Tibial nerve (tissue), 4 donors: ENCODE data around the gene RABGGTB. TPM values are rescaled to one million over a fixed set of nuclear protein-coding genes. Genes with fewer than 3 reads are reported as not detected.
"Not testable (repeated sequence)": the region's sequence is repeated elsewhere in the genome, so short reads cannot be mapped to it uniquely, and the experiment has no call there.

ENCODE experiments used
- DNase-seq, 2 donors: peaks; one replicate each; pipeline ENCODE4 v3.0.0-alpha.2; 2019; ENCODE audit warnings: low spot score in 2 of 2
- H3K27ac ChIP-seq, 4 donors: fragments of 200-600 bp; sonication (generic) in 3 of 4; one replicate each; pipeline ENCODE4 v1.5.1; 2017 to 2019; ENCODE audit warnings: mild to moderate bottlenecking in 1 of 4
- H3K27me3 ChIP-seq, 2 donors: fragments of 200-600 bp; sonication (generic) in 1 of 2; one replicate each; pipeline versions ENCODE4 v1.5.1 to v1.6.0; 2017 to 2019
- H3K36me3 ChIP-seq, 3 donors: fragments of 200-600 bp; sonication (generic); one replicate each; pipeline ENCODE4 v1.5.1; 2018 to 2019
- H3K4me1 ChIP-seq, 4 donors: fragments of 200-600 bp; sonication (generic) in 3 of 4; one replicate each; pipeline ENCODE4 v1.5.1; 2017 to 2019
- H3K4me3 ChIP-seq, 4 donors: fragments of 200-600 bp; sonication (generic) in 3 of 4; one replicate each; pipeline ENCODE4 v1.5.1; 2017 to 2019; ENCODE audit warnings: mild to moderate bottlenecking in 1 of 4, moderate library complexity in 1 of 4
- H3K9me3 ChIP-seq, 4 donors: fragments of 200-600 bp; sonication (generic) in 3 of 4; one replicate each; pipeline ENCODE4 v1.5.1; 2017 to 2019
- EP300 ChIP-seq, 2 donors: sonication (generic); formaldehyde crosslinking; IDR thresholded peaks; one replicate each; pipeline ENCODE4 v1.6.1; 2017; ENCODE audit warnings: antibody characterized with exemption in 2 of 2, mild to moderate bottlenecking in 1 of 2
- POLR2A ChIP-seq, 2 donors: fragments of 450-650 bp; IDR thresholded peaks; one replicate each; pipeline ENCODE4 v1.6.1; 2017; ENCODE audit warnings: antibody characterized with exemption in 2 of 2, mild to moderate bottlenecking in 2 of 2, moderate library complexity in 2 of 2
- WGBS, 2 donors: methylation state at CpG; one replicate each; pipeline ENCODE4 v1.1.5; 2018; 5-methylcytosine and 5-hydroxymethylcytosine counted together
- total RNA-seq, 4 donors: library from RNA; depleted of rRNA; stranded (reverse); fragments of >200 nt; gene quantifications; one replicate each; pipeline ENCODE4 v1.1.0, GENCODE V29; 2016
- TF ChIP-seq, protein P1 (sequence below), 5 experiments: fragments of 200-600 bp in 3 of 5; fragments of 450-650 bp in 2 of 5; sonication (generic) in 3 of 5; IDR thresholded peaks; one replicate each; pipeline ENCODE4 v1.5.1; 2016 to 2019; ENCODE audit warnings: antibody characterized with exemption in 5 of 5, mild to moderate bottlenecking in 3 of 5, moderate library complexity in 2 of 5

The RABGGTB gene
- total RNA-seq, 4 donors from 2014 or later, result 42.2 to 56.3 (median 50.9) TPM

DNA sequence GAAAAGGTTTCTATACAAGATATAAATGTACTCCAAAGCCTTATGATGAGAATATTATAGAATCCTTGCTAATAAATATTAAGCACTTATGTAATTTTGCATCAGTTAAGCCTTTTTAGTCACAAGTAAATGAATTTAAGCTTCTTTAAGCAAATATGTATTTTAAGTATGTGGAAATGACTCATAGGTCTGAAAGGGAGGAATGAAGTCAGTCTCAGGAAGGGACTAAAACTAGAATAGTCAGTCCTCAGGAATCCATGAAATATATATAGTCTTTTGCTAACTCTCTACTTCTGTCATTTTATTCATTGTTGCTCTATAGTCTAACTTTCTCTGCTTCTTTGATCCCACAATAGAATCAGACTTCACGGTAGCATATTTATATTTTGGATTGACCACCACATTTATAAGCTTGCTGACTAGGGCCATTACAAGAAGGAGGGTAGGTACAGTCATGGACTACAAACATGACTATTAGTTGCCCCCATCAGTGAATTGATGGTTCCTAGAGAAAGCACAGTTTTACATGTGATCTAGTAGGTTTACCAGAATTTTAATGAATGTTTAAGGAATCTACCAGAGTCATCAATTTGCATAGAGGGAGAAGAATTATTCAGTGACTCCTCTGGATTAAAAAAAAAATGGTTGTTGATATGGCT is 20.2 kb upstream of the RABGGTB start:
- Histone ChIP-seq H3K9me3 (no peaks in the 10 kb centered on the region), H3K27ac (no peak overlapping the region), H3K4me3 (no peak overlapping the region), H3K4me1 (no peaks in the 10 kb centered on the region), H3K27me3 (no peaks in the 10 kb centered on the region), H3K36me3 (peaks cover 0 to 17% (median 0%) of the 10 kb centered on the region in 3 donors)
- TF ChIP-seq POLR2A (IDR thresholded peaks at IDR 0.05), result no peak
- TF ChIP-seq EP300 (IDR thresholded peaks at IDR 0.05), result no peak
- TF ChIP-seq, protein P1, sequence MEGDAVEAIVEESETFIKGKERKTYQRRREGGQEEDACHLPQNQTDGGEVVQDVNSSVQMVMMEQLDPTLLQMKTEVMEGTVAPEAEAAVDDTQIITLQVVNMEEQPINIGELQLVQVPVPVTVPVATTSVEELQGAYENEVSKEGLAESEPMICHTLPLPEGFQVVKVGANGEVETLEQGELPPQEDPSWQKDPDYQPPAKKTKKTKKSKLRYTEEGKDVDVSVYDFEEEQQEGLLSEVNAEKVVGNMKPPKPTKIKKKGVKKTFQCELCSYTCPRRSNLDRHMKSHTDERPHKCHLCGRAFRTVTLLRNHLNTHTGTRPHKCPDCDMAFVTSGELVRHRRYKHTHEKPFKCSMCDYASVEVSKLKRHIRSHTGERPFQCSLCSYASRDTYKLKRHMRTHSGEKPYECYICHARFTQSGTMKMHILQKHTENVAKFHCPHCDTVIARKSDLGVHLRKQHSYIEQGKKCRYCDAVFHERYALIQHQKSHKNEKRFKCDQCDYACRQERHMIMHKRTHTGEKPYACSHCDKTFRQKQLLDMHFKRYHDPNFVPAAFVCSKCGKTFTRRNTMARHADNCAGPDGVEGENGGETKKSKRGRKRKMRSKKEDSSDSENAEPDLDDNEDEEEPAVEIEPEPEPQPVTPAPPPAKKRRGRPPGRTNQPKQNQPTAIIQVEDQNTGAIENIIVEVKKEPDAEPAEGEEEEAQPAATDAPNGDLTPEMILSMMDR (IDR thresholded peaks at IDR 0.05), result no peak
- WGBS, 2 donors, result 74 to 84% methylated on average over 1 of the region's 1 CpG
- no peak for DNase-seq

DNA sequence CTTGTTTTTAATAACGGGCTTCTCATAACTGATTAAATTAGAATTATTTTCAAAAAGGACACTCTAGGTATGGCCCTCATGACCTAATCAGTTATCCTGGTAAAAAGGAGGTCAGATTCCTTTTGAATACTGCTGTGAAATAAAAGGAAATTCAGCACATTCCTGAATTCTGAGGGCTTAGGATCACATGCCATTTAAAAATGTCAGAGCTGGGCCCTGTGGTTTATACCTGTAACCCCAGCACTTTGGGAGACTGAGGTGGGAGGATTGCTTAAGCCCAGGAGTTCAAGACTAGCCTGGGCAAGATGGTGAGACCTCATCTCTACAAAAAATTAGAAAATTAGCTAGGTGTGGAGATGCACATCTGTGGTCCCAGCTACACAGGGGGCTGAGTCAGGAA is 18.0 kb upstream of the RABGGTB start:
- Histone ChIP-seq H3K4me1 (no peaks in the 10 kb centered on the region), H3K27ac (no peak overlapping the region), H3K27me3 (no peaks in the 10 kb centered on the region), H3K36me3 (peaks cover 0 to 10% (median 0%) of the 10 kb centered on the region in 3 donors), H3K9me3 (no peaks in the 10 kb centered on the region), H3K4me3 (no peak overlapping the region)
- TF ChIP-seq, protein P1 (IDR thresholded peaks at IDR 0.05), result no peak
- no peak for TF ChIP-seq POLR2A (IDR thresholded peaks at IDR 0.05)
- no peak for TF ChIP-seq EP300 (IDR thresholded peaks at IDR 0.05)
- WGBS, 2 donors, result 73 to 90% methylated on average over 1 of the region's 1 CpG
- no peak for DNase-seq

DNA sequence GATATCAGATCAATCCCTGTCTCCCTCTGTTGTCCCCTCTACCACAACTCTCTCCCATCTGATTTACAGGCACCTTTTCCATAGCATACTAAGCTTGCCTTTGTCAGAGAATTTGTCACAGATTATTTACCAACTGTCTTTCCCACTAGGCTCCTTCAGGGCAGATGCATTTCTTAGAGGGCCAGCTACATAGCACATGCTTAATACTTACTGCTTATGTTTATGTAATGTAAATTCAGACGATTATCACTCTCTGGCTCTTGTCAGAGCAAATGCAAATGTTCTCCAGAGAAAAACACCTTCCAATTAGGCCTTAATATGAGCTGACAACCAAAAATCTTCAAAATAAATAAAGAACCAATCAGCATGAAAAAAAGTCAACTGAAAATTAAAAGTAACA is 15.3 kb upstream of the RABGGTB start:
- no peaks in the 10 kb centered on the region for H3K27me3 ChIP-seq
- H3K9me3 ChIP-seq, result no peaks in the 10 kb centered on the region
- no peak overlapping the region for H3K27ac ChIP-seq
- TF ChIP-seq POLR2A (IDR thresholded peaks at IDR 0.05), result no peak
- TF ChIP-seq EP300 (IDR thresholded peaks at IDR 0.05), result no peak
- TF ChIP-seq, protein P1 (IDR thresholded peaks at IDR 0.05), result no peak
- no peak overlapping the region for H3K4me3 ChIP-seq
- DNase-seq, result no peak
- no peaks in the 10 kb centered on the region for H3K4me1 ChIP-seq
- 56 to 76% methylated on average over 1 of the region's 1 CpG for WGBS, 2 donors
- H3K36me3 ChIP-seq, result no peaks in the 10 kb centered on the region

DNA sequence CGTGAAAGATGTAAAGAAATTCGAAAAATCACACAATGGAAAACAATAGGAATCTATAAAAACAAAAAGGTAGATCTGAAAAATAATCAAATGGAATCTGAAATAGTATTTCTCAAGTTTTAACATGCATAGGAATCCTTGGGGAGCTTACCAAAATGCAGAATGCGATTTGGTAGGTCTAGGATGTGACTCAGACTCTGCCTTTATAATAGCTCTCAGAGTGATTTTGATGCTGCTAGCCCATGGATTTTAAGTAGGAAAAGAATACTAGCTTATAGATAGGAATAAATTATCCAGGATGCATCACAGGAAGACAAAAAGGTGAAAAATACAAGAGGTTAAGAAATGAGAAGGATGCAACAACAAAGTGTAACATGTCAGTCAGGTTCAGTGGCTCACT is 14.1 kb upstream of the RABGGTB start:
- Histone ChIP-seq H3K9me3 (no peaks in the 10 kb centered on the region), H3K36me3 (no peaks in the 10 kb centered on the region), H3K4me3 (no peak overlapping the region), H3K27ac (no peak overlapping the region), H3K4me1 (no peaks in the 10 kb centered on the region), H3K27me3 (no peaks in the 10 kb centered on the region)
- no peak for TF ChIP-seq POLR2A (IDR thresholded peaks at IDR 0.05)
- no peak for TF ChIP-seq EP300 (IDR thresholded peaks at IDR 0.05)
- TF ChIP-seq, protein P1 (IDR thresholded peaks at IDR 0.05), result no peak
- WGBS, 2 donors, result 70 to 82% methylated on average over 3 of the region's 3 CpGs
- no peak for DNase-seq

DNA sequence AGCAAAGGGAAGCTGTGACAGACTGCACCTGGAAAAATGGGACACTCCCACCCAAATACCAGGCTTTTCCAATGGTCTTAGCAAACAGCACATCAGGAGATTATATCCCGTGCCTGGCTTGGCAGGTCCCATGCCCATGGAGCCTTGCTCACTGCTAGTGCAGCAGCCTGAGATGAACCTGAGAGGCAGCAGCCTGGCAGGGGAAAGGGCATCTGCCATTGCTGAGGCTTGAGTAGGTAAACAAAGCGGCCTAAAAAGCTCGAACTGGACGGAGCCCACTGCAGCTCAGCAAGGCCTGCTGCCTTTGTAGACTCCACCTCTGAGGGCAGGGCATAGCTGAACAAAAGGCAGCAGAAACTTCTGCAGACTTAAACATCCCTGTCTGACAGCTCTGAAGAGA is 8.2 kb upstream of the RABGGTB start:
- not testable (repeated sequence) for H3K9me3 ChIP-seq, H3K27me3 ChIP-seq, H3K27ac ChIP-seq, H3K4me3 ChIP-seq, H3K4me1 ChIP-seq, H3K36me3 ChIP-seq, DNase-seq
- 62 to 83% methylated on average over 4 of the region's 4 CpGs for WGBS, 2 donors

DNA sequence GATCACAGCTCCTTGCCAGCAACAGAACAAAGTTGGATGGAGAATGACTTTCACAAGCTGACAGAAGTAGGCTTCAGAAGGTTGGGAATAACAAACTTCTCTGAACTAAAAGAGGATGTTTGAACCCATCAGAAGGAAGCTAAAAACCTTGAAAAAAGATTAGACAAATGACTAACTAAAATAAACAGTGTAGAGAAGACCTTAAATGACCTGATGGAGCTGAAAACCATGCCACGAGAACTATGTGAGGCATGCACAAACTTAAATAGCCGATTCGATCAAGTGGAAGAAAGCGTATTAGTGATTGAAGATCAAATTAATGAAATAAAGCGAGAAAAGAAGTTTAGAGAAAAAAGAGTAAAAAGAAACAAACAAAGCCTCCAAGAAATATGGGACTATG is 7.4 kb upstream of the RABGGTB start:
- not testable (repeated sequence) for H3K27ac ChIP-seq, H3K9me3 ChIP-seq, H3K36me3 ChIP-seq, H3K4me3 ChIP-seq, H3K4me1 ChIP-seq, DNase-seq, H3K27me3 ChIP-seq
- 91 to 92% methylated on average over 5 of the region's 5 CpGs for WGBS, 2 donors

DNA sequence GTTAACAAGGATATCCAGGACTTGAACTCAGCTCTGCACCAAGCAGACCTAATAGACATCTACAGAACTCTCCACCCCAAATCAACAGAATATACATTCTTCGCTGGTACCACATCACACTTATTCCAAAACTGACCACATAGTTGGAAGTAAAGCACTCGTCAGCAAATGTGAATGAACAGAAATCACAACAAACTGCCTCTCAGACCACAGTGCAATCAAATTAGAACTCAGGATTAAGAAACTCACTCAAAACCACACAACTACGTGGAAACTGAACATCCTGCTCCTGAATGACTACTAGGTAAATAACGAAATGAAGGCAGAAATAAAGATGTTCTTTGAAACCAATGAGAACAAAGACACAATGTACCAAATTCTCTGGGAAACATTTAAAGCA is 5.9 kb upstream of the RABGGTB start:
- H3K27me3 ChIP-seq, result not testable (repeated sequence)

DNA sequence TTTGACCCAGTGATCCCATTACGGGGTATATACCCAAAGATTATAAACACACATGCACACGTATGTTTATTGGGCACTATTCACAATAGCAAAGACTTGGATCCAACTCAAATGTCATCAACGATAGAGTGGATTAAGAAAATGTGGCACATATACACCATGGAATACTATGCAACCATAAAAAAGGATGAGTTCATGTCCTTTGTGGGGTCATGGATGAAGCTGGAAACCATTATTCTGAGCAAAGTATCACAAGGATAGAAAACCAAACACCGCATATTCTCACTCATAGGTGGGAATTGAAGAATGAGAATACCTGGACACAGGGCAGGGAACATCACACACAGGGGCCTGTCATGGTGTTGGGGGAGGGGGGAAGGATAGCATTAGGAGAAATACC is 2.1 kb upstream of the RABGGTB start:
- H3K36me3 ChIP-seq, H3K27me3 ChIP-seq, DNase-seq, H3K9me3 ChIP-seq, H3K4me3 ChIP-seq, H3K27ac ChIP-seq: not testable (repeated sequence)
- WGBS, 2 donors, result 94 to 98% methylated on average over 4 of the region's 4 CpGs
- H3K4me1 ChIP-seq, result peaks cover 0 to 29% (median 19%) of the 10 kb centered on the region in 4 donors

More for the DNA sequence above, 5.9 kb upstream of the RABGGTB start:
- H3K27ac ChIP-seq, DNase-seq, H3K4me1 ChIP-seq, H3K9me3 ChIP-seq, H3K36me3 ChIP-seq, H3K4me3 ChIP-seq: not testable (repeated sequence)
- 83 to 84% methylated on average over 4 of the region's 4 CpGs for WGBS, 2 donors
